COR-L47 (cell line): ENCODE data around the gene CACNA1B.
"Not testable (repeated sequence)": the region's sequence is repeated elsewhere in the genome, so short reads cannot be mapped to it uniquely, and the experiment has no call there.

Experiments
- DNase-seq: peaks from one replicate; lab custom pipeline; 2025; lab: John Stamatoyannopoulos, UW

Gene CACNA1B

GRCh38 chr9:137877506-137878122, at the start of gene CACNA1B:
TSS of gene CACNA1B (plus strand) at chr9:137877782. CDS start at chr9:137877934, 152 bp downstream.
- DNase-seq, result not testable (repeated sequence)

- no peak for DNase-seq
These were observed 49.6 kb upstream of the CACNA1B start for GRCh38 chr9:137827908-137828526.

GRCh38 chr9:137828527-137829259, 48.9 kb upstream of the CACNA1B start:
- no peak for DNase-seq

- no peak for DNase-seq
These were observed 48.2 kb upstream of the CACNA1B start for GRCh38 chr9:137829260-137829996.

GRCh38 chr9:137832191-137832700, 45.3 kb upstream of the CACNA1B start:
- no peak for DNase-seq

GRCh38 chr9:137832830-137833590, 44.6 kb upstream of the CACNA1B start:
- DNase-seq, result no peak

- DNase-seq, result no peak
These were observed 43.6 kb upstream of the CACNA1B start for GRCh38 chr9:137833721-137834613.

GRCh38 chr9:137834846-137835546, 42.6 kb upstream of the CACNA1B start:
- no peak for DNase-seq

- DNase-seq, result no peak
These were observed 41.3 kb upstream of the CACNA1B start for GRCh38 chr9:137836151-137836830.

GRCh38 chr9:137836831-137837241, 40.7 kb upstream of the CACNA1B start:
- no peak for DNase-seq

GRCh38 chr9:137837345-137838278, 40.0 kb upstream of the CACNA1B start:
- no peak for DNase-seq

GRCh38 chr9:137838576-137838975, 39.0 kb upstream of the CACNA1B start:
- no peak for DNase-seq

- no peak for DNase-seq
These were observed 34.2 kb upstream of the CACNA1B start for GRCh38 chr9:137843355-137843754.

GRCh38 chr9:137851516-137852267, 25.9 kb upstream of the CACNA1B start:
- no peak for DNase-seq

- no peak for DNase-seq
These were observed 24.1 kb upstream of the CACNA1B start for GRCh38 chr9:137853392-137853995.

GRCh38 chr9:137860361-137860760, 17.2 kb upstream of the CACNA1B start:
- DNase-seq, result no peak

- DNase-seq, result no peak
These were observed 11.9 kb upstream of the CACNA1B start for GRCh38 chr9:137865581-137866145.
